Measurements from ENCODE around the gene MATCAP1. TPM values are rescaled to one million over a fixed set of nuclear protein-coding genes. Genes with fewer than 3 reads are reported as not detected.
A peak's percentile ranks its signal among the peaks of the same experiment; 100 is the strongest.

The MATCAP1 gene
- total RNA-seq, 1 donor from 2014 or later, result 5.8 TPM

- Histone ChIP-seq H3K27me3 (ENCODE audit: control insufficient read depth, insufficient read depth, low read length) (peaks cover 14% of the 10 kb centered on the region), H3K36me3 (ENCODE audit: control insufficient read depth, insufficient read depth, low read length) (peaks cover 2% of the 10 kb centered on the region)
- no peak for FAIRE-seq
These were observed 20.4 kb downstream of the MATCAP1 start for GRCh38 chr16:67163164-67163998.

DNA sequence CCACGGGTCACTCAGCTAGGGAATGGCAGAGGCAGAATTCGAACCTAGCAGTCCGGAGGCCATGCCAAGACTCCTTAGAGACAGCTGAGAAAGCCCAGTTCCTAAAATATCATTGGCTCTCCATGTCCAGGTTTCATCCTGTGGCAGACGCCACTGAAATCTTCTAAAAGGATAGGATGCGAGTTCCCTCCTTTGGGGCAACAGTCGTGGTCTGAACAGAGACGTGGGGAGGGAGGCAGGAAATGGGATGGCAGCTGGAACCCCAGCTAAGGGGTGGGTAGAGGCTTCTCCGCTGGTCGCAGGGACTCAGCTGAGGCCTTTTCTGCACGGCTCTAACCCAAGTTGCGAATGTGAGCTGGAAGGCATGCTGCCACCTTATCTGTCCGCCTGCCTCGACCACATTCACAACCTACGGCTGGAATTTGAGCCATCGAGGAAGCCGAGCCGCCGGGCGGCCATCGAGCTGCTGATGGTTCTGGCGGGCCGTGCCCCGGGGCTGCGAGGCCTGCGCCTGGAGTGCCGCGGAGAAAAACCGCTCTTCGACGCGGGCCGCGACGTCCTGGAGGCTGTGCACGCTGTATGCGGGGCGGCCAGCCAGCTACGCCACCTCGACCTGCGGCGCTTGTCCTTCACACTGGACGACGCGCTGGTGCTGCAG is 21.1 kb downstream of the MATCAP1 start:
- H3K36me3 ChIP-seq (ENCODE audit: control insufficient read depth, insufficient read depth, low read length), result peaks cover 2% of the 10 kb centered on the region
- H3K27me3 ChIP-seq (ENCODE audit: control insufficient read depth, insufficient read depth, low read length), result peaks cover 14% of the 10 kb centered on the region
- H3K4me3 ChIP-seq (ENCODE audit: low read depth, low read length), result peak overlapping the region; percentile 21
- DNase-seq (ENCODE audit: low read depth) (no peak), FAIRE-seq (peak; percentile 23)
- TF ChIP-seq, protein P1, sequence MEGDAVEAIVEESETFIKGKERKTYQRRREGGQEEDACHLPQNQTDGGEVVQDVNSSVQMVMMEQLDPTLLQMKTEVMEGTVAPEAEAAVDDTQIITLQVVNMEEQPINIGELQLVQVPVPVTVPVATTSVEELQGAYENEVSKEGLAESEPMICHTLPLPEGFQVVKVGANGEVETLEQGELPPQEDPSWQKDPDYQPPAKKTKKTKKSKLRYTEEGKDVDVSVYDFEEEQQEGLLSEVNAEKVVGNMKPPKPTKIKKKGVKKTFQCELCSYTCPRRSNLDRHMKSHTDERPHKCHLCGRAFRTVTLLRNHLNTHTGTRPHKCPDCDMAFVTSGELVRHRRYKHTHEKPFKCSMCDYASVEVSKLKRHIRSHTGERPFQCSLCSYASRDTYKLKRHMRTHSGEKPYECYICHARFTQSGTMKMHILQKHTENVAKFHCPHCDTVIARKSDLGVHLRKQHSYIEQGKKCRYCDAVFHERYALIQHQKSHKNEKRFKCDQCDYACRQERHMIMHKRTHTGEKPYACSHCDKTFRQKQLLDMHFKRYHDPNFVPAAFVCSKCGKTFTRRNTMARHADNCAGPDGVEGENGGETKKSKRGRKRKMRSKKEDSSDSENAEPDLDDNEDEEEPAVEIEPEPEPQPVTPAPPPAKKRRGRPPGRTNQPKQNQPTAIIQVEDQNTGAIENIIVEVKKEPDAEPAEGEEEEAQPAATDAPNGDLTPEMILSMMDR (IDR thresholded peaks at IDR 0.05; ENCODE audit: insufficient read depth, low read length, severe bottlenecking), result no peak

More at GRCh38 chr16:67163164-67163998, 20.4 kb downstream of the MATCAP1 start:
- TF ChIP-seq, protein P1 (IDR thresholded peaks at IDR 0.05; ENCODE audit: insufficient read depth, low read length, severe bottlenecking), result no peak
- peak overlapping the region; percentile 21 for H3K4me3 ChIP-seq (ENCODE audit: low read depth, low read length)
- DNase-seq (ENCODE audit: low read depth), result no peak

- TF ChIP-seq, protein P1 (IDR thresholded peaks at IDR 0.05; ENCODE audit: insufficient read depth, low read length, severe bottlenecking), result no peak
- peaks cover 14% of the 10 kb centered on the region for H3K27me3 ChIP-seq (ENCODE audit: control insufficient read depth, insufficient read depth, low read length)
- H3K4me3 ChIP-seq (ENCODE audit: low read depth, low read length), result no peak overlapping the region
- no peak for DNase-seq (ENCODE audit: low read depth)
- H3K36me3 ChIP-seq (ENCODE audit: control insufficient read depth, insufficient read depth, low read length), result peaks cover 2% of the 10 kb centered on the region
- FAIRE-seq, result no peak
These were observed 22.1 kb downstream of the MATCAP1 start for GRCh38 chr16:67161595-67162058.

GRCh38 chr16:67158637-67159600 is 24.8 kb downstream of the MATCAP1 start:
- Histone ChIP-seq H3K4me3 (ENCODE audit: low read depth, low read length) (peak overlapping the region; percentile 98), H3K36me3 (ENCODE audit: control insufficient read depth, insufficient read depth, low read length) (peaks cover 2% of the 10 kb centered on the region), H3K27me3 (ENCODE audit: control insufficient read depth, insufficient read depth, low read length) (no peaks in the 10 kb centered on the region)
- DNase-seq (ENCODE audit: low read depth) (peak; percentile 48), FAIRE-seq (no peak)
- TF ChIP-seq, protein P1 (IDR thresholded peaks at IDR 0.05; ENCODE audit: insufficient read depth, low read length, severe bottlenecking), result no peak

DNA sequence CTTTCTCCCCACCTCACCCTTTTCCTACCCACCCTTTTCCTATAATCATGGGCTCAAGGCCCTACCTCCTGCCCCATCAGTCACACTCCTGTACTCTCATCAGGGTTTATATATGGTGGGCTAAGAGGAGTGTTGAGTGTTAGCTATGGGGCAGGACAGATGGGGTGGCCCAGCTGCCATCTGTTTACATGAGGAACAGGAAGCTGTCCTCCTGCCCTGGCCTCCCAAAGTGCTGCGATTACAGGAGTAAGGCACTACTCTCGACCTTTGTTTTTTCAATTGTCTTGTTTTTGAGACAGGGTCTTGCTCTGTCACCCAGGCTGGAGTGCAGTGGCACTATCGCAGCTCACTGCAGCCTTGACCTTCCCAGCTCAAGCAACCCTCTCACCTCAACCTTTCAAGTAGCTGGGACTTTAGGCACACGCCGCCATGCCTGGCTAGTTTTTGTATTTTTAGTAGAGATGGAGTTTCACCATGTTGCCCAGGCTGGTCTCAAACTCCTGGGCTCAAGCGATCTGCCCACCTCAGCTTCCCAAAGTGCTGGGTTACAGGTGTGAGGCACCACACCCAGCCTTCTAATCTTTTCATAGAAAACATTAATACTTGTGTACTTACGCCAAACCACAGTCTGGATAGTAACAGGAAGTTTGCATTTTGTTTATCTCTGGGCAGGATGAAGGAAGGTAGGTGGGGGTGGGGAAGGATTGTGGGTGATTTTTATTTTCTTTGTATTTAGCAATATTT is 25.7 kb downstream of the MATCAP1 start:
- DNase-seq (ENCODE audit: low read depth) (peak; percentile 59), FAIRE-seq (no peak)
- TF ChIP-seq, protein P1 (IDR thresholded peaks at IDR 0.05; ENCODE audit: insufficient read depth, low read length, severe bottlenecking), result no peak
- Histone ChIP-seq H3K36me3 (ENCODE audit: control insufficient read depth, insufficient read depth, low read length) (peaks cover 2% of the 10 kb centered on the region), H3K4me3 (ENCODE audit: low read depth, low read length) (no peak overlapping the region), H3K27me3 (ENCODE audit: control insufficient read depth, insufficient read depth, low read length) (no peaks in the 10 kb centered on the region)
